ENCODE measurements around the gene OASL.

Gene OASL

GRCh38 chr12:120991965-120992364 lies 47.1 kb downstream of the OASL start:
- DNase-seq (ENCODE audit: low read depth): no peak

- no peak for DNase-seq (ENCODE audit: low read depth)
Observed at GRCh38 chr12:120990487-120991055, 48.5 kb downstream of the OASL start.

GRCh38 chr12:120989687-120990086 lies 49.4 kb downstream of the OASL start:
- DNase-seq (ENCODE audit: low read depth): no peak

- DNase-seq (ENCODE audit: low read depth): no peak
Observed at GRCh38 chr12:120988658-120989057, 50.4 kb downstream of the OASL start.

- DNase-seq (ENCODE audit: low read depth): no peak
Observed at GRCh38 chr12:120988234-120988633, 50.8 kb downstream of the OASL start.

- DNase-seq (ENCODE audit: low read depth): no peak
Observed at GRCh38 chr12:120984351-120984898, 54.6 kb downstream of the OASL start.

- no peak for DNase-seq (ENCODE audit: low read depth)
Observed at GRCh38 chr12:120983759-120984158, 55.3 kb downstream of the OASL start.

GRCh38 chr12:120982659-120983058 lies 56.4 kb downstream of the OASL start:
- DNase-seq (ENCODE audit: low read depth): no peak

GRCh38 chr12:120981407-120981941 lies 57.6 kb downstream of the OASL start:
- no peak for DNase-seq (ENCODE audit: low read depth)

GRCh38 chr12:120980800-120981368 lies 58.2 kb downstream of the OASL start:
- no peak for DNase-seq (ENCODE audit: low read depth)

GRCh38 chr12:120979862-120980696 lies 59.0 kb downstream of the OASL start:
- no peak for DNase-seq (ENCODE audit: low read depth)

- no peak for DNase-seq (ENCODE audit: low read depth)
Observed at GRCh38 chr12:120979220-120979861, 59.7 kb downstream of the OASL start.

- no peak for DNase-seq (ENCODE audit: low read depth)
Observed at GRCh38 chr12:120978296-120979219, 60.5 kb downstream of the OASL start, which contains the start of gene HNF1A. Gene HNF1A, plus strand, starts transcription at chr12:120978543. Its CDS starts 226 bp downstream, at chr12:120978769.

GRCh38 chr12:120977531-120978295 lies 61.3 kb downstream of the OASL start:
- no peak for DNase-seq (ENCODE audit: low read depth)

GRCh38 chr12:120972870-120973543 lies 66.0 kb downstream of the OASL start:
- DNase-seq (ENCODE audit: low read depth): no peak

- no peak for DNase-seq (ENCODE audit: low read depth)
Observed at GRCh38 chr12:120971299-120972180, 67.5 kb downstream of the OASL start.

- DNase-seq (ENCODE audit: low read depth): no peak
Observed at GRCh38 chr12:120970310-120970709, 68.7 kb downstream of the OASL start.
